Stomach (tissue), 9 donors: ENCODE results near the gene FOXN3. TPM values are rescaled to one million over a fixed set of nuclear protein-coding genes. Genes with fewer than 3 reads are reported as not detected.

Source experiments
- DNase-seq, 2 donors: peaks; one replicate each; pipeline versions ENCODE4 v3.0.0 to v3.0.0-alpha.2; 2013 to 2019
- H3K27ac ChIP-seq, 5 donors: fragments of 200-600 bp in 4 of 5; sonication (generic) in 4 of 5; one replicate each; pipeline ENCODE4 v1.5.1; 2013 to 2019; ENCODE audit warnings: mild to moderate bottlenecking in 1 of 5, moderate library complexity in 1 of 5
- H3K27me3 ChIP-seq, 3 donors: fragments of 200-600 bp; sonication (generic); one replicate each; pipeline ENCODE4 v1.5.1; 2017 to 2019; ENCODE audit warnings: mixed run types in 1 of 3
- H3K36me3 ChIP-seq, 4 donors: fragments of 200-600 bp; sonication (generic); 1 replicate in 3 of 4; 2 replicates in 1 of 4; pipeline ENCODE4 v1.5.1; 2016 to 2019
- H3K4me1 ChIP-seq, 4 donors: fragments of 200-600 bp; sonication (generic); one replicate each; pipeline ENCODE4 v1.5.1; 2016 to 2019
- H3K4me3 ChIP-seq, 4 donors: fragments of 200-600 bp; sonication (generic) in 3 of 4; one replicate each; pipeline ENCODE4 v1.5.1; 2016 to 2019; ENCODE audit warnings: mild to moderate bottlenecking in 1 of 4
- H3K9me3 ChIP-seq, 4 donors: fragments of 200-600 bp; sonication (generic); one replicate each; pipeline ENCODE4 v1.5.1; 2016 to 2019
- EP300 ChIP-seq: sonication (generic); formaldehyde crosslinking; IDR thresholded peaks from one replicate; pipeline ENCODE4 v1.6.1; 2017; ENCODE audit warnings: antibody characterized with exemption
- POLR2A ChIP-seq, 4 donors: fragments of 450-650 bp; IDR thresholded peaks; one replicate each; pipeline ENCODE4 v1.6.1; 2016; ENCODE audit warnings: antibody characterized with exemption in 4 of 4, control low read depth in 2 of 4, mild to moderate bottlenecking in 1 of 4, moderate library complexity in 1 of 4
- POLR2AphosphoS5 ChIP-seq, 3 donors: sonication (generic); formaldehyde crosslinking; IDR thresholded peaks; one replicate each; pipeline ENCODE4 v1.6.1; 2016; ENCODE audit warnings: antibody characterized with exemption in 3 of 3
- WGBS, 5 donors: extraction: QIAGEN DNeasy Blood & Tissue Kit in 3 of 5; methylation state at CpG; one replicate each; pipeline versions ENCODE4 v1.1.5 to v1.1.7; 2013 to 2018; 5-methylcytosine and 5-hydroxymethylcytosine counted together
- intact Hi-C: fragments of 100-400 bp; cut with DNase I; formaldehyde crosslinking; loops from one replicate; pipeline ENCODE4 v1.15.1; 2023; ENCODE audit warnings: low total_unique reads
- polyA plus RNA-seq, 3 donors: library from polyadenylated mRNA; stranded (reverse); fragments of 200-250 nt; gene quantifications; one replicate each; pipeline ENCODE4 v1.2.3, GENCODE V29; 2013
- total RNA-seq, 5 donors: library from RNA; depleted of rRNA; stranded (reverse); fragments of >200 nt; gene quantifications; one replicate each; pipeline versions ENCODE4 v1.1.0 to v1.2.3, GENCODE V29; 2014 to 2016
- TF ChIP-seq, protein P1 (sequence below), 7 experiments: fragments of 450-650 bp in 4 of 7; fragments of 200-600 bp in 3 of 7; sonication (generic) in 3 of 7; IDR thresholded peaks; one replicate each; pipeline ENCODE4 v1.5.1; 2016 to 2019; ENCODE audit warnings: antibody characterized with exemption in 7 of 7, control low read depth in 2 of 7, mild to moderate bottlenecking in 1 of 7
- donor health status: healthy with polysubstance abuse.
- donor health status: Bipolar disorder and iron deficiency.
- donor health status: healthy.

The FOXN3 gene
- total and polyA plus RNA-seq, 8 donors, result 12.5 to 126 (median 56.6) TPM

GRCh38 chr14:89178800-89179535, 238.1 kb downstream of the FOXN3 start:
- WGBS, 5 donors, result 74 to 88% (median 86%) methylated on average over 7 of the region's 7 CpGs
- H3K27ac ChIP-seq, result peak overlapping the region in 1 of 5 donors; percentile 53
- DNase-seq, result no peak

GRCh38 chr14:89178376-89178775, 238.7 kb downstream of the FOXN3 start:
- intact Hi-C loops, result no loop called here
- no peak for TF ChIP-seq POLR2A (IDR thresholded peaks at IDR 0.05)
- 79 to 100% (median 92%) methylated on average over 2 of the region's 2 CpGs for WGBS, 5 donors
- Histone ChIP-seq H3K36me3 (peaks cover 3 to 37% (median 28%) of the 10 kb centered on the region in 4 donors), H3K27ac (peak overlapping the region in 1 of 5 donors; percentile 53), H3K9me3 (no peaks in the 10 kb centered on the region), H3K4me3 (no peak overlapping the region), H3K27me3 (no peaks in the 10 kb centered on the region), H3K4me1 (peaks cover 0 to 25% (median 6%) of the 10 kb centered on the region in 4 donors)
- no peak for DNase-seq

More at GRCh38 chr14:89178800-89179535, 238.1 kb downstream of the FOXN3 start:
- Histone ChIP-seq H3K9me3 (no peaks in the 10 kb centered on the region), H3K4me1 (peaks cover 0 to 25% (median 6%) of the 10 kb centered on the region in 4 donors), H3K4me3 (no peak overlapping the region), H3K27me3 (no peaks in the 10 kb centered on the region), H3K36me3 (peaks cover 3 to 35% (median 26%) of the 10 kb centered on the region in 4 donors)
- intact Hi-C loops, result no loop called here
- TF ChIP-seq EP300, result no peak
- no peak for TF ChIP-seq POLR2A (IDR thresholded peaks at IDR 0.05)

DNA sequence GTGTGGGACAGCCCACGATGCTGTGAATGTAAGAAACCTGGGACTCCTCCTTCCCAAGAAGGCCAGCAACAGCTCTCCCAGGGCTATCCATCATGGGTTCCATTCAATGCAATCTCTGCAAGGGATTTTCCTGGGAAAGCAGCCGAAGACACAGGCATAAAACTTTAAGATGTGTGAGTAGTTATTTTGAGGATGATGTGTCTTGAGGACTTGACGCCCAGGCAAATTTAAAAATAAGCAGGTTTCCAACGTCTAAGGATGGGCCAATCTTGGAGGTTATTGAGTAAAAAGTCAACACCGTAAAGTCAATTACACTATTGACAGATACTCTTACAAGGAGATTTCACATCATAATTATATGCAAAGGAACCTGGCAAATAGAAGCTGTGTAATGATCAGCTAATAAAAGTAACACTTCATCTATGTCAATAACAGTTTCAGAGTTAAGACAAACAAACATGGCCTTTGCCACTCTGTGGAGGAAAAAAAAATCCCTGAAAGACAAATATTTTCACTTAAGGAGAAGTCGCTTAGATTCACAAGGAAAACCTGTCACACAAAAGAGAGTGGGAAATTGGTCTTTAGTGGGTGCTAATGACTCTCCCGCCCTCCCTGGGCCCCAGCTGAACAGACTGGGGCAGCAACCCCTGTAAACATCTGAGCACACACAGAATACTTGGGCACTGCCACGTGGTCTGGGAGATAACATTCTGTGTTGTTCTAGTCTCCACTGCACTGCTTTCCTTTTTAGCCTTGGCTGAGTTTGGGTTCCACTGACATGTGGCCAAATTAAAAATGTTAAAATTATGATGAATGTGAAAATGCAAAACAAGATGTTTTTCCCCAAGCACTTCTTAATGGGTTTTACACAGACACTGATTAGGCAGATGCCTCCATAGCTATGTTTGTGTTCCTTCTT, 240.9 kb downstream of the FOXN3 start:
- Histone ChIP-seq H3K4me1 (peaks cover 0 to 25% (median 6%) of the 10 kb centered on the region in 4 donors), H3K27me3 (no peaks in the 10 kb centered on the region), H3K4me3 (no peak overlapping the region), H3K9me3 (peaks cover 0 to 10% (median 4%) of the 10 kb centered on the region in 4 donors), H3K36me3 (peaks cover 3 to 45% (median 31%) of the 10 kb centered on the region in 4 donors), H3K27ac (no peak overlapping the region)
- 62 to 72% (median 63%) methylated on average over 8 of the region's 8 CpGs for WGBS, 5 donors
- TF ChIP-seq POLR2AphosphoS5 (IDR thresholded peaks at IDR 0.05) (no peak), EP300 (no peak), POLR2A (IDR thresholded peaks at IDR 0.05) (no peak)
- TF ChIP-seq, protein P1, sequence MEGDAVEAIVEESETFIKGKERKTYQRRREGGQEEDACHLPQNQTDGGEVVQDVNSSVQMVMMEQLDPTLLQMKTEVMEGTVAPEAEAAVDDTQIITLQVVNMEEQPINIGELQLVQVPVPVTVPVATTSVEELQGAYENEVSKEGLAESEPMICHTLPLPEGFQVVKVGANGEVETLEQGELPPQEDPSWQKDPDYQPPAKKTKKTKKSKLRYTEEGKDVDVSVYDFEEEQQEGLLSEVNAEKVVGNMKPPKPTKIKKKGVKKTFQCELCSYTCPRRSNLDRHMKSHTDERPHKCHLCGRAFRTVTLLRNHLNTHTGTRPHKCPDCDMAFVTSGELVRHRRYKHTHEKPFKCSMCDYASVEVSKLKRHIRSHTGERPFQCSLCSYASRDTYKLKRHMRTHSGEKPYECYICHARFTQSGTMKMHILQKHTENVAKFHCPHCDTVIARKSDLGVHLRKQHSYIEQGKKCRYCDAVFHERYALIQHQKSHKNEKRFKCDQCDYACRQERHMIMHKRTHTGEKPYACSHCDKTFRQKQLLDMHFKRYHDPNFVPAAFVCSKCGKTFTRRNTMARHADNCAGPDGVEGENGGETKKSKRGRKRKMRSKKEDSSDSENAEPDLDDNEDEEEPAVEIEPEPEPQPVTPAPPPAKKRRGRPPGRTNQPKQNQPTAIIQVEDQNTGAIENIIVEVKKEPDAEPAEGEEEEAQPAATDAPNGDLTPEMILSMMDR (IDR thresholded peaks at IDR 0.05), result no peak
- no peak for DNase-seq
- intact Hi-C loops, result no loop called here

DNA sequence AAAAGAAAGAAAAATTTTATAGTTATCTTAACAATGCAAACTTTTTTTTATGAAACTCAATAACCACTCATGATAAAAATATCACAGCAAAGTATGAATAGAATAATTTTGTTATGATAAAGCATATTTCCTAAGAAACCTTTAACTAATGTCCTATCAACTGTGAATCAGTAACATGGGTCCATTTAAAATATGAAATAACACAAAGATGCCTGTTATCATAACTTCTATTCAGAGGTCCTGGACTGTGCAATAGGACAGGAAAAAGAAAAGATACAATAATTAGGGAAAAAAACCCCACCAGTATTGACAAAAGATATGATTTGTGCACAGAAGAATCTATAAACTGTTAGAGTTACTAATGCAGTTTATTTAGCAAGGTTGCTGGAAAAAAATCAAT, 245.4 kb downstream of the FOXN3 start:
- intact Hi-C loops, result no loop called here
- TF ChIP-seq, protein P1 (IDR thresholded peaks at IDR 0.05), result no peak
- no peak for TF ChIP-seq EP300
- no peak for TF ChIP-seq POLR2A (IDR thresholded peaks at IDR 0.05)
- no peak for TF ChIP-seq POLR2AphosphoS5 (IDR thresholded peaks at IDR 0.05)
- H3K36me3 ChIP-seq, result peaks cover 3 to 38% (median 20%) of the 10 kb centered on the region in 4 donors
- peaks cover 0 to 10% (median under 1%) of the 10 kb centered on the region in 4 donors for H3K4me1 ChIP-seq
- no peaks in the 10 kb centered on the region for H3K27me3 ChIP-seq
- DNase-seq, result no peak
- H3K4me3 ChIP-seq, result no peak overlapping the region
- peaks cover 0 to 13% (median 5%) of the 10 kb centered on the region in 4 donors for H3K9me3 ChIP-seq
- no peak overlapping the region for H3K27ac ChIP-seq

- Histone ChIP-seq H3K27me3 (no peaks in the 10 kb centered on the region), H3K27ac (no peak overlapping the region), H3K4me3 (no peak overlapping the region), H3K9me3 (peaks cover 0 to 13% (median 5%) of the 10 kb centered on the region in 4 donors), H3K4me1 (peaks cover 0 to 10% (median 4%) of the 10 kb centered on the region in 4 donors), H3K36me3 (peaks cover 3 to 38% (median 20%) of the 10 kb centered on the region in 4 donors)
- TF ChIP-seq POLR2AphosphoS5 (IDR thresholded peaks at IDR 0.05), result no peak
- TF ChIP-seq EP300, result no peak
- TF ChIP-seq, protein P1 (IDR thresholded peaks at IDR 0.05), result no peak
- TF ChIP-seq POLR2A (IDR thresholded peaks at IDR 0.05), result no peak
- 54 to 71% (median 66%) methylated on average over 2 of the region's 2 CpGs for WGBS, 5 donors
- DNase-seq, result no peak
- intact Hi-C loops, result no loop called here
These were observed 245.9 kb downstream of the FOXN3 start for GRCh38 chr14:89171168-89171567.
